ENCODE results near the gene ZBTB8A. TPM values are rescaled to one million over a fixed set of nuclear protein-coding genes. Genes with fewer than 3 reads are reported as not detected.

The ZBTB8A gene
- total RNA-seq, 1 donor from 2014 or later = 10.7 TPM

GRCh38 chr1:32496127-32496526 is 43.1 kb upstream of the ZBTB8A start:
- TF ChIP-seq CTCF (IDR thresholded peaks at IDR 0.05) = no peak
- peak overlapping the region; percentile 70 for H3K27ac Mint-ChIP-seq (ENCODE audit: unreplicated experiment)
- H3K4me3 Mint-ChIP-seq (ENCODE audit: unreplicated experiment) = no peak overlapping the region
- no peaks in the 10 kb centered on the region for H3K27me3 Mint-ChIP-seq (ENCODE audit: unreplicated experiment)
- no peaks in the 10 kb centered on the region for H3K36me3 Mint-ChIP-seq (ENCODE audit: unreplicated experiment)
- H3K9me3 Mint-ChIP-seq (ENCODE audit: unreplicated experiment) = no peaks in the 10 kb centered on the region
- DNase-seq (ENCODE audit: extremely low spot score, unreplicated experiment) = no peak
- peaks cover 23% of the 10 kb centered on the region for H3K4me1 Mint-ChIP-seq (ENCODE audit: unreplicated experiment)

GRCh38 chr1:32498751-32499150 is 40.5 kb upstream of the ZBTB8A start:
- H3K27me3 Mint-ChIP-seq (ENCODE audit: unreplicated experiment) = no peaks in the 10 kb centered on the region
- H3K27ac Mint-ChIP-seq (ENCODE audit: unreplicated experiment) = no peak overlapping the region
- DNase-seq (ENCODE audit: extremely low spot score, unreplicated experiment) = no peak
- peak overlapping the region; percentile 73 for H3K4me3 Mint-ChIP-seq (ENCODE audit: unreplicated experiment)
- H3K4me1 Mint-ChIP-seq (ENCODE audit: unreplicated experiment) = peaks cover 25% of the 10 kb centered on the region
- TF ChIP-seq CTCF (IDR thresholded peaks at IDR 0.05) = no peak
- H3K36me3 Mint-ChIP-seq (ENCODE audit: unreplicated experiment) = no peaks in the 10 kb centered on the region
- no peaks in the 10 kb centered on the region for H3K9me3 Mint-ChIP-seq (ENCODE audit: unreplicated experiment)

- Mint-ChIP-seq H3K27ac (ENCODE audit: unreplicated experiment) (peak overlapping the region; percentile 89), H3K4me1 (ENCODE audit: unreplicated experiment) (peaks cover 22% of the 10 kb centered on the region), H3K27me3 (ENCODE audit: unreplicated experiment) (no peaks in the 10 kb centered on the region), H3K4me3 (ENCODE audit: unreplicated experiment) (peak overlapping the region; percentile 73), H3K36me3 (ENCODE audit: unreplicated experiment) (no peaks in the 10 kb centered on the region), H3K9me3 (ENCODE audit: unreplicated experiment) (no peaks in the 10 kb centered on the region)
- TF ChIP-seq CTCF (IDR thresholded peaks at IDR 0.05) = peak; percentile 42
- peak; percentile 86 for DNase-seq (ENCODE audit: extremely low spot score, unreplicated experiment)
Measured at GRCh38 chr1:32500387-32501209, 38.6 kb upstream of the ZBTB8A start.

- H3K9me3 Mint-ChIP-seq (ENCODE audit: unreplicated experiment) = no peaks in the 10 kb centered on the region
- no peak overlapping the region for H3K4me3 Mint-ChIP-seq (ENCODE audit: unreplicated experiment)
- H3K4me1 Mint-ChIP-seq (ENCODE audit: unreplicated experiment) = peaks cover 16% of the 10 kb centered on the region
- H3K27me3 Mint-ChIP-seq (ENCODE audit: unreplicated experiment) = no peaks in the 10 kb centered on the region
- no peak overlapping the region for H3K27ac Mint-ChIP-seq (ENCODE audit: unreplicated experiment)
- no peak for DNase-seq (ENCODE audit: extremely low spot score, unreplicated experiment)
- TF ChIP-seq CTCF (IDR thresholded peaks at IDR 0.05) = no peak
- H3K36me3 Mint-ChIP-seq (ENCODE audit: unreplicated experiment) = no peaks in the 10 kb centered on the region
Measured at GRCh38 chr1:32501865-32502264, 37.4 kb upstream of the ZBTB8A start.

GRCh38 chr1:32503153-32503552 is 36.1 kb upstream of the ZBTB8A start:
- no peaks in the 10 kb centered on the region for H3K9me3 Mint-ChIP-seq (ENCODE audit: unreplicated experiment)
- no peaks in the 10 kb centered on the region for H3K27me3 Mint-ChIP-seq (ENCODE audit: unreplicated experiment)
- H3K36me3 Mint-ChIP-seq (ENCODE audit: unreplicated experiment) = no peaks in the 10 kb centered on the region
- H3K27ac Mint-ChIP-seq (ENCODE audit: unreplicated experiment) = no peak overlapping the region
- H3K4me3 Mint-ChIP-seq (ENCODE audit: unreplicated experiment) = no peak overlapping the region
- H3K4me1 Mint-ChIP-seq (ENCODE audit: unreplicated experiment) = peaks cover 16% of the 10 kb centered on the region
- DNase-seq (ENCODE audit: extremely low spot score, unreplicated experiment) = no peak
- no peak for TF ChIP-seq CTCF (IDR thresholded peaks at IDR 0.05)
